Mammary epithelial cell (primary cell): Measurements from ENCODE around the gene KRT1.

Experiments
- EZH2 ChIP-seq: IDR thresholded peaks from 2 replicates; pipeline ENCODE4 v1.6.1; 2012; ENCODE audit warnings: low read length, inconsistent platforms, borderline replicate concordance
- TF ChIP-seq, protein P1 (sequence below), 2 donors: IDR thresholded peaks in 1 of 2; conservative IDR thresholded peaks in 1 of 2; 2 replicates each; pipeline ENCODE4 v1.5.1; 2011 to 2012; ENCODE audit warnings: inconsistent platforms in 2 of 2, low read length in 2 of 2, mild to moderate bottlenecking in 2 of 2, control low read depth in 1 of 2, low read depth in 1 of 2; ENCODE audit not compliant: insufficient read depth in 1 of 2; ENCODE audit errors: extremely low read depth in 1 of 2

DNA sequence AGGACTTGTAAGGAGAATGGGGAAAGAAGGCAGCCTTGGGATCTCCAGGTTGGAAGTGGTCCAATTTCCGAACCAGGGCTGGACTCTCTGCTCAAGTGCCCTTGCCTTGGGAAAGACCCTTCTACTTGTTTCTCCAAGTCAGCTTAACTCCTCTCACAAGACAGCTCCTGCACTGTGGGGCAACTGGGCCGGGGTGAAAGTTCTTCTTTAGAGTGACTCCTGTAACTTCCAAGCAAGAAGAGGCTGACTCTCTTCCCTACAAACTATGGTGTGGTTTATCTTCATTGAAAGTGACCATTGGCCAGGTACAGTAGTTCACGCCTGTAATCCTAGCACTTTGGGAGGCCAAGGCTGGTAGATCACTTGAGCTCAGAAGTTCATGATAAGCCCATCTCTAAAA lies 13.7 kb downstream of the KRT1 start:
- TF ChIP-seq, protein P1, sequence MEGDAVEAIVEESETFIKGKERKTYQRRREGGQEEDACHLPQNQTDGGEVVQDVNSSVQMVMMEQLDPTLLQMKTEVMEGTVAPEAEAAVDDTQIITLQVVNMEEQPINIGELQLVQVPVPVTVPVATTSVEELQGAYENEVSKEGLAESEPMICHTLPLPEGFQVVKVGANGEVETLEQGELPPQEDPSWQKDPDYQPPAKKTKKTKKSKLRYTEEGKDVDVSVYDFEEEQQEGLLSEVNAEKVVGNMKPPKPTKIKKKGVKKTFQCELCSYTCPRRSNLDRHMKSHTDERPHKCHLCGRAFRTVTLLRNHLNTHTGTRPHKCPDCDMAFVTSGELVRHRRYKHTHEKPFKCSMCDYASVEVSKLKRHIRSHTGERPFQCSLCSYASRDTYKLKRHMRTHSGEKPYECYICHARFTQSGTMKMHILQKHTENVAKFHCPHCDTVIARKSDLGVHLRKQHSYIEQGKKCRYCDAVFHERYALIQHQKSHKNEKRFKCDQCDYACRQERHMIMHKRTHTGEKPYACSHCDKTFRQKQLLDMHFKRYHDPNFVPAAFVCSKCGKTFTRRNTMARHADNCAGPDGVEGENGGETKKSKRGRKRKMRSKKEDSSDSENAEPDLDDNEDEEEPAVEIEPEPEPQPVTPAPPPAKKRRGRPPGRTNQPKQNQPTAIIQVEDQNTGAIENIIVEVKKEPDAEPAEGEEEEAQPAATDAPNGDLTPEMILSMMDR (conservative IDR thresholded peaks at IDR 0.05 in 1 of 2, IDR thresholded peaks at IDR 0.05 in 1 of 2; ENCODE audit: extremely low read depth in 1 of 2, insufficient read depth in 1 of 2, low read depth in 1 of 2, low read length in 2 of 2), result no peak
- TF ChIP-seq EZH2, result no peak
